Omental fat pad (tissue), 4 donors: ENCODE data around the gene APEX1. TPM values are rescaled to one million over a fixed set of nuclear protein-coding genes. Genes with fewer than 3 reads are reported as not detected.

Source experiments
- ATAC-seq: fragments of 150-250 bp; one replicate; pipeline ENCODE4 v1.9.1; 2016; ENCODE audit warnings: mild to moderate bottlenecking, moderate library complexity; ENCODE audit not compliant: low FRiP score
- DNase-seq: peaks from one replicate; pipeline ENCODE4 v3.0.0-alpha.2; 2019; ENCODE audit warnings: low spot score
- CTCF ChIP-seq, 3 donors: fragments of 450-650 bp; IDR thresholded peaks; one replicate each; pipeline ENCODE4 v1.5.1; 2016 to 2017; ENCODE audit warnings: antibody characterized with exemption in 3 of 3, mild to moderate bottlenecking in 3 of 3, moderate library complexity in 2 of 3
- total RNA-seq, 4 donors: library from RNA; depleted of rRNA; stranded (reverse); fragments of >200 nt; gene quantifications; one replicate each; pipeline ENCODE4 v1.1.0, GENCODE V29; 2016

APEX1 gene
- total RNA-seq, 4 donors from 2014 or later: 110 to 146 (median 131) TPM

GRCh38 chr14:20489093-20489994 is 34.3 kb downstream of the APEX1 start:
- no peak for DNase-seq
- no peak for ATAC-seq
- TF ChIP-seq CTCF (IDR thresholded peaks at IDR 0.05): no peak

- DNase-seq: no peak
- TF ChIP-seq CTCF (IDR thresholded peaks at IDR 0.05): no peak
- no peak for ATAC-seq
Measured at GRCh38 chr14:20490563-20490962, 35.5 kb downstream of the APEX1 start.

- no peak for DNase-seq
- TF ChIP-seq CTCF (IDR thresholded peaks at IDR 0.05): no peak
Measured at GRCh38 chr14:20492486-20492885, 37.5 kb downstream of the APEX1 start.

GRCh38 chr14:20493634-20494033 is 38.6 kb downstream of the APEX1 start:
- TF ChIP-seq CTCF (IDR thresholded peaks at IDR 0.05): no peak
- ATAC-seq: no peak
- no peak for DNase-seq

More at GRCh38 chr14:20492486-20492885, 37.5 kb downstream of the APEX1 start:
- no peak for ATAC-seq

GRCh38 chr14:20494935-20495766 is 40.1 kb downstream of the APEX1 start:
- DNase-seq: no peak
- no peak for TF ChIP-seq CTCF (IDR thresholded peaks at IDR 0.05)
- ATAC-seq: no peak

GRCh38 chr14:20498622-20499021 is 43.6 kb downstream of the APEX1 start:
- no peak for ATAC-seq
- no peak for DNase-seq
- no peak for TF ChIP-seq CTCF (IDR thresholded peaks at IDR 0.05)
